Progenitor cell of endocrine pancreas (in vitro differentiated cells): ENCODE results near the gene MED8. TPM values are rescaled to one million over a fixed set of nuclear protein-coding genes. Genes with fewer than 3 reads are reported as not detected.

Experiments
- DNase-seq: peaks from one replicate; pipeline ENCODE4 v3.0.0; 2021; ENCODE audit warnings: low spot score; ENCODE audit not compliant: unreplicated experiment
- H3K27ac Mint-ChIP-seq: 2 replicates; pipeline ENCODE4 v1.8.0; 2021; ENCODE audit warnings: mild to moderate bottlenecking, moderate library complexity, mixed read lengths
- H3K27me3 Mint-ChIP-seq: 2 replicates; pipeline ENCODE4 v1.8.0; 2021; ENCODE audit warnings: mixed read lengths
- H3K36me3 Mint-ChIP-seq: 2 replicates; pipeline ENCODE4 v1.8.0; 2022; ENCODE audit warnings: mixed read lengths; ENCODE audit not compliant: insufficient read depth
- H3K4me1 Mint-ChIP-seq: 2 replicates; pipeline ENCODE4 v1.8.0; 2021; ENCODE audit warnings: low read depth, mixed read lengths
- H3K4me3 Mint-ChIP-seq: 2 replicates; pipeline ENCODE4 v1.8.0; 2021; ENCODE audit warnings: low read depth, mild to moderate bottlenecking, moderate library complexity, mixed read lengths
- H3K9me3 Mint-ChIP-seq: 2 replicates; pipeline ENCODE4 v1.8.0; 2021; ENCODE audit warnings: low read depth, mixed read lengths
- CTCF ChIP-seq: fragments of 200-600 bp; sonication (generic); IDR thresholded peaks from one replicate; pipeline ENCODE4 v1.5.0; 2021; ENCODE audit warnings: antibody characterized with exemption, mild to moderate bottlenecking; ENCODE audit not compliant: unreplicated experiment
- long read RNA-seq: library from polyadenylated mRNA; unstranded; transcript quantifications from one replicate; pipeline ENCODE4 v2.0.0, GENCODE V29; 2020
- total RNA-seq: library from RNA; stranded (reverse); gene quantifications from 2 replicates; pipeline ENCODE4 v1.2.1, GENCODE V29; 2021

Gene MED8
- total RNA-seq = 30.2 and 30.4 TPM in 2 replicates
- long read RNA-seq, transcript MED8-203 (7 exons, 1,924 nt) = major isoform, 150 of 179 reads
- long read RNA-seq, transcript MED8-201 (8 exons, 1,483 nt) = minor isoform, 5 of 179 reads
- long read RNA-seq, partial matches to known transcripts = 11 of 179 reads
- long read RNA-seq, other reads (novel, unspliced or antisense) = 13 of 179 reads

GRCh38 chr1:43389326-43390313 lies at the start of gene MED8, which contains the start of gene SZT2:
Gene MED8 (minus strand): TSS chr1:43389800. CDS start chr1:43389764, 36 bp downstream.
Gene SZT2 (plus strand): TSS chr1:43389899. CDS start chr1:43389969, 70 bp downstream.
- peaks cover 19% of the 10 kb centered on the region for H3K4me1 Mint-ChIP-seq
- H3K4me3 Mint-ChIP-seq = peak within 1 kb of the TSS; percentile 99
- no peaks in the 10 kb centered on the region for H3K9me3 Mint-ChIP-seq
- DNase-seq = peak; percentile 92
- peaks cover 7% of the 10 kb centered on the region for H3K36me3 Mint-ChIP-seq
- H3K27ac Mint-ChIP-seq = peak within 1 kb of the TSS; percentile 99
- no peaks in the 10 kb centered on the region for H3K27me3 Mint-ChIP-seq
- no peak for TF ChIP-seq CTCF

- Mint-ChIP-seq H3K36me3 (peaks cover 21% of the 10 kb centered on the region), H3K27ac (no peak overlapping the region), H3K4me3 (no peak overlapping the region), H3K9me3 (no peaks in the 10 kb centered on the region), H3K4me1 (peaks cover 3% of the 10 kb centered on the region), H3K27me3 (no peaks in the 10 kb centered on the region)
- no peak for DNase-seq
- TF ChIP-seq CTCF = no peak
These were observed 49.5 kb upstream of the MED8 start for GRCh38 chr1:43438953-43439581.

- DNase-seq = no peak
- H3K4me1 Mint-ChIP-seq = peaks cover 3% of the 10 kb centered on the region
- TF ChIP-seq CTCF = no peak
- no peak overlapping the region for H3K4me3 Mint-ChIP-seq
- H3K27ac Mint-ChIP-seq = no peak overlapping the region
- H3K36me3 Mint-ChIP-seq = peaks cover 21% of the 10 kb centered on the region
- no peaks in the 10 kb centered on the region for H3K27me3 Mint-ChIP-seq
- H3K9me3 Mint-ChIP-seq = no peaks in the 10 kb centered on the region
These were observed 49.0 kb upstream of the MED8 start for GRCh38 chr1:43438576-43438952.

- H3K27me3 Mint-ChIP-seq = no peaks in the 10 kb centered on the region
- no peak for DNase-seq
- H3K4me1 Mint-ChIP-seq = peaks cover 3% of the 10 kb centered on the region
- H3K36me3 Mint-ChIP-seq = peaks cover 21% of the 10 kb centered on the region
- no peaks in the 10 kb centered on the region for H3K9me3 Mint-ChIP-seq
- H3K27ac Mint-ChIP-seq = no peak overlapping the region
- TF ChIP-seq CTCF = no peak
- no peak overlapping the region for H3K4me3 Mint-ChIP-seq
These were observed 48.4 kb upstream of the MED8 start for GRCh38 chr1:43438006-43438405.
